ENCODE results near the gene LBX1. TPM values are rescaled to one million over a fixed set of nuclear protein-coding genes. Genes with fewer than 3 reads are reported as not detected.

LBX1 gene
- total and polyA plus RNA-seq, 7 experiments from 2014 or later, result not detected

DNA sequence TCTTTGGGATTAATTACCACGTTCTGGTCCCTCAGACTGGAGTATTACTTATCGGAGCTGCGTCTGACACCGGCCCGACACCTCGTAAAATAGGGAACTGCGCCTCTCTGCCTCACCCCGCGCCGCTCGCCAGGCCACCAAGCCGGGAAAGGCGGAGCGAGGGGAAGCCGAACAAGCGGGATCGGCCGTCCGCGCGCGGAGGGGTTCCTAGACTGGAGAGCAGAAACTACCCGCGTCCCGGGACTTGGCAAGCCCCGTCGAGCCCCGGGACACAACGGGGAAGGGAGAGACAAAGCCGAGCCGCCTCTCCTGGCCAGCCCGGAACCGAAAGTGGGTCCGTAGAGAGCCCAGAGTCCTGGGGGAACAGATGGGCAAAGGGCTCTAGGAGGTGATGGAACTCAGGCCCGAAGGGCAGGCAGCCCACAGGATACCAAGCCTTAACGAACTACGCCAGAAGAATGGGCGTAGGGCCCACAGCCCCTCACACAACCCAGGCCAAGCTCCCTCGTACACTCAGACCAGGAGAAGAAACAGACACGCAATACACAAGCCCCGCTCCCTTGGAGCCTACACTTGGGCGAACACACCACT is 6.5 kb downstream of the LBX1 start:
- Mint-ChIP-seq H3K4me1 (peaks cover 27 to 48% (median 39%) of the 10 kb centered on the region in 7 donors), H3K9me3 (peaks cover 0 to 2% (median 0%) of the 10 kb centered on the region in 11 donors), H3K36me3 (peaks cover 0 to 7% (median 0%) of the 10 kb centered on the region in 5 donors), H3K27me3 (peaks cover 75 to 91% (median 85%) of the 10 kb centered on the region in 5 donors), H3K4me3 (peak overlapping the region in 8 of 10 donors; percentile 14 to 63 (median 59)), H3K27ac (no peak overlapping the region)
- Histone ChIP-seq H3K27ac (ENCODE audit: low read depth, low read length) (no peak overlapping the region), H3K4me3 (ENCODE audit: low read length) (peak overlapping the region; percentile 23), H3K4me1 (ENCODE audit: control insufficient read depth in 2 of 2, insufficient read depth in 2 of 2, low read length in 2 of 2) (peaks cover 29 to 49% of the 10 kb centered on the region in 2 donors), H3K36me3 (ENCODE audit: control insufficient read depth in 2 of 3, insufficient read depth in 3 of 3, low read length in 3 of 3) (no peaks in the 10 kb centered on the region), H3K9me3 (ENCODE audit: control insufficient read depth in 2 of 3, low read length in 3 of 3) (no peaks in the 10 kb centered on the region), H3K27me3 (ENCODE audit: control insufficient read depth in 2 of 2, insufficient read depth in 2 of 2, low read length in 2 of 2) (peaks cover 14 to 59% of the 10 kb centered on the region in 2 donors)
- POLR2A ChIA-PET, result interaction anchor here (0.6 kb wide), 1 partner anchor 49 kb away, joined by 3 read pairs; no protein-coding TSS in a partner anchor
- ATAC-seq, result peak; percentile 21
- no peak for DNase-seq
- CTCF ChIA-PET, result interaction anchor here (0.9 kb wide), 1 partner anchor 12 kb away, joined by 4 read pairs; no protein-coding TSS in a partner anchor
- intact Hi-C loops (cut with micrococcal nuclease), result loop anchor here in 1 of 2 donors (5.0 to 10.0 kb wide), 3 partner anchors 398 to 1685 kb away; no protein-coding TSS in a partner anchor

DNA sequence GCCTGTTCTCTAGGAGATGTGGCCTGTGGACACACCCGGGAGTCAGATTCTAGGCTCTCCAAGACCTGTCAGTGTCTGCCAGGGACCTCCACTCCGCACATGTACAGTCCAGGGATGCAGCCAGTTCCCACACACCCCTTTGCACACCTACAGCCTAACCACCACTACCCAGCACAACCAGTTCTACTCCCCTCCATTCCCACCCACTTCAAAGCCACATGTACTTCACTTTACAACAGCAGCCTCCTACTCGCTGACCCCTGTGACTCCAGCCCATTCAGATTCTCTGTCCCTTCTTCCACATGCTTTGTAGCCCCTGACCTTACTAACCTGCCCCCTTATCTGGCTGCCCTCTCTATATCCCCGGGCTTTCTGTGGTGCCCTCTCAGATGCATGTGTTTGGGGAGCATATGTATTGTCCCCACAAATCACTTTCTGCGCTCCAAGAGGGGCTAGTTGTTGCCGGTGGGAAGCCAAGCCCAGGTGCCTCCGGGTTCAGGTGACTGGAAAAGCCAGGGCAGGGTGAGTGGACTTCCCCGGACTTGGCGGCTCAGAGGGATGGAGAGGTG is 7.2 kb downstream of the LBX1 start:
- Mint-ChIP-seq H3K4me1 (peaks cover 24 to 48% (median 36%) of the 10 kb centered on the region in 7 donors), H3K9me3 (peaks cover 0 to 2% (median 0%) of the 10 kb centered on the region in 11 donors), H3K27ac (peak overlapping the region in 1 of 9 donors; percentile 67), H3K36me3 (peaks cover 0 to 7% (median 0%) of the 10 kb centered on the region in 5 donors), H3K4me3 (peak overlapping the region in 6 of 10 donors; percentile 30 to 63 (median 54)), H3K27me3 (peaks cover 77 to 92% (median 85%) of the 10 kb centered on the region in 5 donors)
- intact Hi-C loops (cut with micrococcal nuclease), result loop anchor here in 1 of 2 donors (5.0 to 10.0 kb wide), 3 partner anchors 397 to 1685 kb away; no protein-coding TSS in a partner anchor
- peaks cover 29 to 53% of the 10 kb centered on the region in 2 donors for H3K4me1 ChIP-seq (ENCODE audit: control insufficient read depth in 2 of 2, insufficient read depth in 2 of 2, low read length in 2 of 2)
- ChIA-PET CTCF (no interaction called here), POLR2A (interaction anchor here (0.6 kb wide), 1 partner anchor 50 kb away, joined by 3 read pairs; no protein-coding TSS in a partner anchor)
- H3K4me3 ChIP-seq (ENCODE audit: low read length), result no peak overlapping the region
- H3K27me3 ChIP-seq (ENCODE audit: control insufficient read depth in 2 of 2, insufficient read depth in 2 of 2, low read length in 2 of 2), result peaks cover 14 to 55% of the 10 kb centered on the region in 2 donors
- H3K9me3 ChIP-seq (ENCODE audit: control insufficient read depth in 2 of 3, low read length in 3 of 3), result no peaks in the 10 kb centered on the region
- H3K27ac ChIP-seq (ENCODE audit: low read depth, low read length), result no peak overlapping the region
- ATAC-seq, result no peak
- H3K36me3 ChIP-seq (ENCODE audit: control insufficient read depth in 2 of 3, insufficient read depth in 3 of 3, low read length in 3 of 3), result no peaks in the 10 kb centered on the region
- no peak for DNase-seq

DNA sequence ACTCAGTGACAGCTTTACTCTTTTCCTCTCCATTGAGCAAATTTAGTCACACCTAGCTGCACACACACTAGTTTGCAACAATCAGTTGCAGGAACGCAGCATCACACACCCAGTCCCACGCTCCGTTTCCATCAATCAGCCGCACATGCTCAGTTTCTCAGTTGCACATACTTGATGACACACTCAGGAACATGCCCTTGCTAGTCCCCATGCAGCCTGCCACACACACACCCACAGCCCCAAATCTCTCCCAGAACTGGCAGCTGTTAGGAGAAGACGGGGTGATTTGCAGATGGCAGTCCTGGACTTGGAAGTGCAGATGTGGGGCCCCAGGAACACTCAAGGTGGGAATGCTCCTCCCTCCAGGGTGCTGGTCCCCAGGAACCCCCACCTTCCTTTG is 7.7 kb downstream of the LBX1 start:
- no peak overlapping the region for H3K27ac ChIP-seq (ENCODE audit: low read depth, low read length)
- intact Hi-C loops (cut with micrococcal nuclease), result loop anchor here in 1 of 2 donors (5.0 to 10.0 kb wide), 3 partner anchors 397 to 1684 kb away; no protein-coding TSS in a partner anchor
- H3K9me3 ChIP-seq (ENCODE audit: control insufficient read depth in 2 of 3, low read length in 3 of 3), result no peaks in the 10 kb centered on the region
- H3K27me3 ChIP-seq (ENCODE audit: control insufficient read depth in 2 of 2, insufficient read depth in 2 of 2, low read length in 2 of 2), result peaks cover 14 to 57% of the 10 kb centered on the region in 2 donors
- DNase-seq (no peak), ATAC-seq (no peak)
- H3K36me3 Mint-ChIP-seq, result peaks cover 0 to 7% (median 0%) of the 10 kb centered on the region in 5 donors
- peaks cover 27 to 51% (median 39%) of the 10 kb centered on the region in 7 donors for H3K4me1 Mint-ChIP-seq
- H3K4me3 ChIP-seq (ENCODE audit: low read length), result no peak overlapping the region
- no peaks in the 10 kb centered on the region for H3K36me3 ChIP-seq (ENCODE audit: control insufficient read depth in 2 of 3, insufficient read depth in 3 of 3, low read length in 3 of 3)
- H3K9me3 Mint-ChIP-seq, result peaks cover 0 to 2% (median 0%) of the 10 kb centered on the region in 11 donors
- peaks cover 26 to 56% of the 10 kb centered on the region in 2 donors for H3K4me1 ChIP-seq (ENCODE audit: control insufficient read depth in 2 of 2, insufficient read depth in 2 of 2, low read length in 2 of 2)
- peaks cover 78 to 93% (median 88%) of the 10 kb centered on the region in 5 donors for H3K27me3 Mint-ChIP-seq
- H3K4me3 Mint-ChIP-seq, result peak overlapping the region in 1 of 10 donors; percentile 58
- H3K27ac Mint-ChIP-seq, result peak overlapping the region in 1 of 9 donors; percentile 16
- POLR2A ChIA-PET, result no interaction called here
- CTCF ChIA-PET, result no interaction called here

DNA sequence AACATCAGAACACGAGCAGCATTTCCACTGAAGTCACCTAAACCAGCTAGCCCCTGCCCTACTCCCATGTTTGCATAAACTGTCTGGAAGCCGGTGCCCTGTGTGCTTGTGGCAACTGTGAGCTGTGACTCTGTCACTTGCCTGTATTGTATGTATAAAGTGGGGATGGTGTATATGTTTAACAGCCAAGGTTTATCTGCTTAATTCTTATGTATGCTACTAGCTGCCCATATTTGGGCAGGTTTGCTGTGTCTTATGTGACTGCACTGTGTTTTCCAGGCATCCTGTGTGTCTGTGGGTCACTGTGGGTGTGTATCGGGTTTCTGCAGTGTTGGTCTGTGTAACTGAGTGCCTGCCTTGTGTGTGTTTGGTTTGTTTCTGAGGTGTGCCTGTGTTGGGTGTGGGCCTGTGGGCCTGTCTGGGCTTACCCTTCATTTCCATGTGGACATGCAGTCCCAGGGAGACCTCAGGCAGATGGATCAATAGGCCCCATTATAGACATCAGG is 9.3 kb downstream of the LBX1 start:
- Mint-ChIP-seq H3K36me3 (peaks cover 0 to 5% (median 0%) of the 10 kb centered on the region in 5 donors), H3K9me3 (peaks cover 0 to 2% (median 0%) of the 10 kb centered on the region in 11 donors), H3K27ac (no peak overlapping the region), H3K4me3 (no peak overlapping the region), H3K4me1 (peaks cover 17 to 49% (median 32%) of the 10 kb centered on the region in 7 donors), H3K27me3 (peaks cover 75 to 93% (median 83%) of the 10 kb centered on the region in 5 donors)
- ChIA-PET POLR2A (interaction anchor here (0.6 kb wide), 1 partner anchor 324 kb away, joined by 3 read pairs; no protein-coding TSS in a partner anchor), CTCF (interaction anchor here (0.6 to 0.9 kb wide), 2 partner anchors 351 to 475 kb away, joined by 3 read pairs; partner anchors contain the start of gene FBXW4)
- ATAC-seq, result no peak
- no peak overlapping the region for H3K4me3 ChIP-seq (ENCODE audit: low read length)
- no peaks in the 10 kb centered on the region for H3K36me3 ChIP-seq (ENCODE audit: control insufficient read depth in 2 of 3, insufficient read depth in 3 of 3, low read length in 3 of 3)
- no peaks in the 10 kb centered on the region for H3K9me3 ChIP-seq (ENCODE audit: control insufficient read depth in 2 of 3, low read length in 3 of 3)
- intact Hi-C loops (cut with micrococcal nuclease), result loop anchor here in 1 of 2 donors (5.0 to 10.0 kb wide), 4 partner anchors 395 to 1683 kb away; no protein-coding TSS in a partner anchor
- peaks cover 15 to 54% of the 10 kb centered on the region in 2 donors for H3K27me3 ChIP-seq (ENCODE audit: control insufficient read depth in 2 of 2, insufficient read depth in 2 of 2, low read length in 2 of 2)
- no peak overlapping the region for H3K27ac ChIP-seq (ENCODE audit: low read depth, low read length)
- no peak for DNase-seq
- peaks cover 22 to 56% of the 10 kb centered on the region in 2 donors for H3K4me1 ChIP-seq (ENCODE audit: control insufficient read depth in 2 of 2, insufficient read depth in 2 of 2, low read length in 2 of 2)

DNA sequence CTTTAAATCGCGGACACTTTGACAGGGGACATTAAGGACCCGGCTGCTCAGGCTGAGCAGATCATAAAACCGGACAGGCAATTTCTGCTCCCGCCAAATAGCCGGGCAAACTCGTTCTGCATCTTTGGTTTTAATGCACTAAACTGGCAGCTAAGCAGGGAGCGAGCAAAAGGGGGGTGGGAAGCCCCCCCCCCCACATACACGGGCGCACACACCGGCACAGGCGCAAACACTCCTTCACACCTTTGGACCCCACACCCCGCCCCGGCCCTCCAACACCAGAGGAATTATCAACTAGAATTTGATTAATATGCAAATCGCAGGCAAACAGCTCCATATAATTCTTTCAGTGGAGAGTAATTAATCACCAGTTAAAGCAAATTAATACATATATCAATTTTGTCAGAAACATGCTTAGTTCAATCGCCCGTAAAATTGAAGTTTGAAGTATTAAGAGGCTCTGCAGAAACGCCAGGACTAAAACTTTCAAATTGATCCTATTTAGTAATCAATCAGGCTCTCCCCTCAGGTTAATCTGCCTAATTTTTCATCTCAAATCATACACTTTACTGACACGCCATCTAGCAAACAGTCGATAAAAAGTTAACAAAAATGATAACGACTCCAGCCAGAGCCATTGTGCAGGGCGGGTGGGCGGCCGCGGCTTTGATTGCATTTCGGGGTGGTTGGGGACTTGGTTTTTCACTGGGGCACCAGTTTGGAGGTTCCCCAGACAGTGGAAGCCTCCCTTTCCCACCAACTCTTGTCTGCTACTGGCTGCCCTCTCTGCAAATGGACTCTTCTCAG is 9.9 kb downstream of the LBX1 start:
- Mint-ChIP-seq H3K4me1 (peaks cover 19 to 53% (median 34%) of the 10 kb centered on the region in 7 donors), H3K9me3 (peaks cover 0 to 2% (median 0%) of the 10 kb centered on the region in 11 donors), H3K27me3 (peaks cover 76 to 97% (median 87%) of the 10 kb centered on the region in 5 donors), H3K36me3 (peaks cover 0 to 4% (median 0%) of the 10 kb centered on the region in 5 donors), H3K4me3 (no peak overlapping the region), H3K27ac (no peak overlapping the region)
- Histone ChIP-seq H3K4me1 (ENCODE audit: control insufficient read depth in 2 of 2, insufficient read depth in 2 of 2, low read length in 2 of 2) (peaks cover 26 to 54% of the 10 kb centered on the region in 2 donors), H3K9me3 (ENCODE audit: control insufficient read depth in 2 of 3, low read length in 3 of 3) (no peaks in the 10 kb centered on the region), H3K36me3 (ENCODE audit: control insufficient read depth in 2 of 3, insufficient read depth in 3 of 3, low read length in 3 of 3) (no peaks in the 10 kb centered on the region), H3K27ac (ENCODE audit: low read depth, low read length) (no peak overlapping the region), H3K27me3 (ENCODE audit: control insufficient read depth in 2 of 2, insufficient read depth in 2 of 2, low read length in 2 of 2) (peaks cover 18 to 52% of the 10 kb centered on the region in 2 donors), H3K4me3 (ENCODE audit: low read length) (no peak overlapping the region)
- POLR2A ChIA-PET, result interaction anchor here (0.6 kb wide), 1 partner anchor 324 kb away, joined by 3 read pairs; no protein-coding TSS in a partner anchor
- CTCF ChIA-PET, result no interaction called here
- ATAC-seq, result no peak
- DNase-seq, result no peak
- intact Hi-C loops (cut with micrococcal nuclease), result loop anchor here in 1 of 2 donors (5.0 kb wide), 1 partner anchor 477 kb away; no protein-coding TSS in a partner anchor

All from naive thymus-derived CD4-positive, alpha-beta T cell (primary cell).